Lower lobe of right lung (tissue), 2 donors: Measurements from ENCODE around the gene ARMH4. TPM values are rescaled to one million over a fixed set of nuclear protein-coding genes. Genes with fewer than 3 reads are reported as not detected.

Experiments
- ATAC-seq, 2 donors: fragments of 200-7000 bp; cut with Tn5 transposase; one replicate each; pipeline ENCODE4 v1.9.1; 2020 to 2022; ENCODE audit warnings: mild to moderate bottlenecking in 2 of 2, moderate library complexity in 2 of 2
- DNase-seq: peaks from one replicate; pipeline ENCODE4 v3.0.0-alpha.2; 2020
- H3K27ac ChIP-seq: fragments of 200-600 bp; one replicate; pipeline ENCODE4 v1.8.0; 2022
- H3K27me3 ChIP-seq: fragments of 200-600 bp; one replicate; pipeline ENCODE4 v1.8.0; 2022; ENCODE audit warnings: low read depth
- H3K36me3 ChIP-seq: fragments of 200-600 bp; one replicate; pipeline ENCODE4 v1.8.0; 2022; ENCODE audit warnings: mild to moderate bottlenecking
- H3K4me1 ChIP-seq: fragments of 200-600 bp; one replicate; pipeline ENCODE4 v1.8.0; 2022
- H3K4me3 ChIP-seq: fragments of 200-600 bp; one replicate; pipeline ENCODE4 v1.8.0; 2022; ENCODE audit warnings: mild to moderate bottlenecking
- H3K9me3 ChIP-seq: fragments of 200-600 bp; one replicate; pipeline ENCODE4 v1.8.0; 2022
- intact Hi-C: fragments of 100-400 bp; cut with DNase I; formaldehyde crosslinking; loops from one replicate; pipeline ENCODE4 v1.11.0; 2022
- total RNA-seq: library from RNA; stranded (reverse); fragmentation: NEBNext Ultra II Directional; extraction: Animal tissue kit (Norgen Biotek cat#: 25700); gene quantifications from one replicate; pipeline ENCODE4 v1.2.1, GENCODE V29; 2021
- TF ChIP-seq, protein P1 (sequence below): fragments of 200-600 bp; IDR thresholded peaks from one replicate; pipeline ENCODE4 v1.8.0; 2022; ENCODE audit warnings: antibody characterized with exemption, mild to moderate bottlenecking
- donor health status: DM: no; HTN: yes; CAD: no; lungs with severe emphysema.

The ARMH4 gene
- total RNA-seq, 1 donor from 2014 or later, result 2.1 TPM

DNA sequence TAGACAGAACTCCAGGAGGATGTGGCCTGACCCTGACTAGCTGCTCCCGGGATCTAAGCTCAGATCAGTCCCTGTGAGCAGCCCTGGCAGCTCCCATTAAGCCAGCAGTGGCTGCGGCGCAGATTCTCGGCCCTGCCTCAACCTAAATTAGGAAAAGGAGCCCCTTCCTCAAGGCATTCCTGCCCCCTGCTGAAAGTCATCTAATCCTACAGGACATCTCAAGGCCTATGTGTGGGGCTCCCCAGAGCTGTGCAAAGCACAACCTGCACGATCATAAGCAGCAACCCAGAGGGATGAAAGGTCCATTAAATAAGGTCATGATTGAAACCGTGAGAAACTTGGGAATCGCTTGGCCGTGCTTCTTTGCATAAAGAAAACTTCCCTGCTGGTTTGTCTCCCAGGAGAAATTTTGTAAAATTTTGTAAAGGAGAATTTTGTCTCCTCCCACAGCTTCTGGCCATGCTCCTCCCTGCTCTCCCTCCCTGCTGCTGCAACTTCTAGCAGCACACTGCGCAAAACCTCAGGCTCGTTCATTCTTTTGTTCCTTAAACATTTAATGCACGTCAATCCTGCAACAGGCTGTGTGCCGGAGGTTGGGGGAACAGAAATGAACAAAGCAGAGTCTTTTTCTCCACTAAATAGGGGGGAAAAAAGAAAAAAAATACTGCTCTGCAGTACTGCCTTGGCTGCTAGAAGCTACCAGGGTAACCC, 189.5 kb downstream of the ARMH4 start:
- Histone ChIP-seq H3K36me3 (no peaks in the 10 kb centered on the region), H3K4me1 (no peaks in the 10 kb centered on the region), H3K27ac (no peak overlapping the region), H3K9me3 (no peaks in the 10 kb centered on the region), H3K4me3 (no peak overlapping the region), H3K27me3 (no peaks in the 10 kb centered on the region)
- ATAC-seq (no peak), DNase-seq (no peak)
- intact Hi-C loops, result no loop called here
- TF ChIP-seq, protein P1, sequence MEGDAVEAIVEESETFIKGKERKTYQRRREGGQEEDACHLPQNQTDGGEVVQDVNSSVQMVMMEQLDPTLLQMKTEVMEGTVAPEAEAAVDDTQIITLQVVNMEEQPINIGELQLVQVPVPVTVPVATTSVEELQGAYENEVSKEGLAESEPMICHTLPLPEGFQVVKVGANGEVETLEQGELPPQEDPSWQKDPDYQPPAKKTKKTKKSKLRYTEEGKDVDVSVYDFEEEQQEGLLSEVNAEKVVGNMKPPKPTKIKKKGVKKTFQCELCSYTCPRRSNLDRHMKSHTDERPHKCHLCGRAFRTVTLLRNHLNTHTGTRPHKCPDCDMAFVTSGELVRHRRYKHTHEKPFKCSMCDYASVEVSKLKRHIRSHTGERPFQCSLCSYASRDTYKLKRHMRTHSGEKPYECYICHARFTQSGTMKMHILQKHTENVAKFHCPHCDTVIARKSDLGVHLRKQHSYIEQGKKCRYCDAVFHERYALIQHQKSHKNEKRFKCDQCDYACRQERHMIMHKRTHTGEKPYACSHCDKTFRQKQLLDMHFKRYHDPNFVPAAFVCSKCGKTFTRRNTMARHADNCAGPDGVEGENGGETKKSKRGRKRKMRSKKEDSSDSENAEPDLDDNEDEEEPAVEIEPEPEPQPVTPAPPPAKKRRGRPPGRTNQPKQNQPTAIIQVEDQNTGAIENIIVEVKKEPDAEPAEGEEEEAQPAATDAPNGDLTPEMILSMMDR, result no peak

DNA sequence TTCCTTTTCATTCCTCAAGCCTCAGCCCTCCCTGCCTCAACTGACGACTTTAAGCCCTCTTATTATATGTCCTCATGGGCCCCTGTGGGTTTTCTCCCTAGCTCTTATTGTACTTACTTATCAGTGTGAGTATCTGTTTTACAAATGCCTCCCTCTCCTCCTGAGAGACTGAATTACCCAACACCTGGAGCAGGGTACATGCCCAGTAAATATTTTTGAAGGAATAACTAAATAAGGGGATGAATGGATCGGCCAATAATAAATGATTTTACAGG, 190.3 kb downstream of the ARMH4 start:
- DNase-seq, result no peak
- TF ChIP-seq, protein P1, result no peak
- no peak for ATAC-seq
- Histone ChIP-seq H3K27me3 (no peaks in the 10 kb centered on the region), H3K27ac (no peak overlapping the region), H3K4me3 (no peak overlapping the region), H3K36me3 (no peaks in the 10 kb centered on the region), H3K9me3 (no peaks in the 10 kb centered on the region), H3K4me1 (no peaks in the 10 kb centered on the region)
- intact Hi-C loops, result no loop called here

DNA sequence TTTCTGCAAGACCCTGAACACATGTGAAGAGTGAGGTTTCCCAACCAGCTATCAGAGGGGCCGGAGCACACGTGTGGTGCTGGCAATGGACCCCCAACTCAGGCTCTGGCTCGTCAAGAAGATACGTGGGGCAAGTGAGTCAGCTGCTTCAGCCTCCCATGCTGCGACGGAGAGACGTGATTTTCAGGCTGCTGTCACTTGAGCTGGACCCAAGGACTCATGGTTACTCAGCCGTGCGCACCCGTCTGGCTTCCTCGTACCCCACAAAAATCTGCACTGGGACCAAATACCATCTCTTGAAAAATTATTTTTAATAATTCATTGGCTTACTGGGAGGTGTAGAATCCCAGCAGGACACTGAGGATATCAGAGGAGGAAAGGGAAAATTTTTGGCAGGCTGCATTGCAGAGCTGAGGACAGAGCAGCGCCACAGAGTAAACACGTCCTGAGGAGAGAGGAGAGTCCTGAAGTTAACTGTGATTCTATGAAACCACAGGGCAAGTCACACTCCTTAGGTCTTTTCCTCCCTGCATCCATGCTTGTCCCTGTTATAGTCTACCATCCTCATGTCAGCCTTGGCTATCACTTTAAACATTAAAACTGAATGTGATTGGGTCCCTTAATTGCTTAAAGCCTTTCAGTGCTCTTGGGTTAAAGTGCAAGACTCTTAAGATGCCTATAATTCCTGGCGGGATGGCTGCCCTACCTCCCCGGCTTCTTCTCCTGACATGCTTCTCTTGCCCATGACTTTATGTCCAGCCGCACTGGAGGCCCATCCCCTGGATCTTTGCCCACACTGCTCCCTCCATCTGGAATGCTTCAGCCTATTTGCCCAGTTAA, 190.8 kb downstream of the ARMH4 start:
- intact Hi-C loops, result no loop called here

DNA sequence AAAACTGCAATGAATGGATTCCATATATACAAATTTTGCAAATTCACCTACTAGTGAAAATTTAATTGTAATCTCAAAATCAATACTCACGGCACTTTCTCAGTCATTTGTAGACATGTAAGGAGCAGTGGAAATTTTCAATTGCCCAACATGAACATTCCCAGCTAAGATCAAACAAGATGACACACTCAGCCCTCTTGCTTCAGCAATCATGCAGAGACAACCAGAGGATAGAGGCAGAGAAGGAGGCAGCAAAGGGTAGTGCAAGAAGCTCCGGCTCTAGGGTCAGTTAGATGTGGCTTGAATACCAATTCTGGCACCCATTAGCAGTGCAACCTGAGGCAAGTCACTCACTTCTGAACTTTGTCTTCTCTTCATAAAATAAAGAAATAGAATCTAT, 194.6 kb downstream of the ARMH4 start:
- Histone ChIP-seq H3K27me3 (no peaks in the 10 kb centered on the region), H3K4me1 (no peaks in the 10 kb centered on the region), H3K9me3 (no peaks in the 10 kb centered on the region), H3K4me3 (no peak overlapping the region), H3K36me3 (no peaks in the 10 kb centered on the region), H3K27ac (no peak overlapping the region)
- TF ChIP-seq, protein P1, result no peak
- intact Hi-C loops, result no loop called here
- no peak for ATAC-seq
- no peak for DNase-seq

More for the DNA sequence above, 190.8 kb downstream of the ARMH4 start:
- no peak for DNase-seq
- Histone ChIP-seq H3K9me3 (no peaks in the 10 kb centered on the region), H3K4me3 (no peak overlapping the region), H3K27ac (no peak overlapping the region), H3K4me1 (no peaks in the 10 kb centered on the region), H3K27me3 (no peaks in the 10 kb centered on the region), H3K36me3 (no peaks in the 10 kb centered on the region)
- ATAC-seq, result no peak
- TF ChIP-seq, protein P1, result no peak

Other genes with a start within 250 kb of the ARMH4 start
- 58.1 TPM for gene ACTR10, start 47.9 kb upstream of the ARMH4 start, total RNA-seq
- gene PSMA3, start 92.6 kb upstream of the ARMH4 start, total RNA-seq, result 132 TPM
- 37.9 TPM for gene ARID4A, start 146.3 kb upstream of the ARMH4 start, total RNA-seq
- gene TOMM20L, start 243.7 kb upstream of the ARMH4 start, total RNA-seq, result not detected